Measurements from ENCODE around the gene RRM2.

RRM2 gene

GRCh38 chr2:10157293-10157692, 34.8 kb downstream of the RRM2 start:
- no peak for TF ChIP-seq CTCF (IDR thresholded peaks at IDR 0.05; ENCODE audit: control insufficient read depth, insufficient read depth, low read depth, low read length, missing control alignments)

GRCh38 chr2:10158681-10159080, 36.1 kb downstream of the RRM2 start:
- no peak overlapping the region for H3K4me3 ChIP-seq (ENCODE audit: control insufficient read depth, low read depth, low read length)
- no peak for TF ChIP-seq CTCF (IDR thresholded peaks at IDR 0.05; ENCODE audit: control insufficient read depth, insufficient read depth, low read depth, low read length, missing control alignments)
- DNase-seq (ENCODE audit: low read depth): no peak

More at GRCh38 chr2:10157293-10157692, 34.8 kb downstream of the RRM2 start:
- DNase-seq (ENCODE audit: low read depth): no peak
- H3K4me3 ChIP-seq (ENCODE audit: control insufficient read depth, low read depth, low read length): no peak overlapping the region

- no peak for DNase-seq (ENCODE audit: low read depth)
- TF ChIP-seq CTCF (IDR thresholded peaks at IDR 0.05; ENCODE audit: control insufficient read depth, insufficient read depth, low read depth, low read length, missing control alignments): no peak
- no peak overlapping the region for H3K4me3 ChIP-seq (ENCODE audit: control insufficient read depth, low read depth, low read length)
These were observed 36.5 kb downstream of the RRM2 start for GRCh38 chr2:10159086-10159485.

GRCh38 chr2:10159581-10160131, 37.1 kb downstream of the RRM2 start:
- H3K4me3 ChIP-seq (ENCODE audit: control insufficient read depth, low read depth, low read length): no peak overlapping the region
- DNase-seq (ENCODE audit: low read depth): no peak
- TF ChIP-seq CTCF (IDR thresholded peaks at IDR 0.05; ENCODE audit: control insufficient read depth, insufficient read depth, low read depth, low read length, missing control alignments): no peak

- DNase-seq (ENCODE audit: low read depth): no peak
- TF ChIP-seq CTCF (IDR thresholded peaks at IDR 0.05; ENCODE audit: control insufficient read depth, insufficient read depth, low read depth, low read length, missing control alignments): no peak
These were observed 37.8 kb downstream of the RRM2 start for GRCh38 chr2:10160203-10160955.

GRCh38 chr2:10161206-10161931, 38.8 kb downstream of the RRM2 start:
- no peak overlapping the region for H3K4me3 ChIP-seq (ENCODE audit: control insufficient read depth, low read depth, low read length)
- no peak for DNase-seq (ENCODE audit: low read depth)
- no peak for TF ChIP-seq CTCF (IDR thresholded peaks at IDR 0.05; ENCODE audit: control insufficient read depth, insufficient read depth, low read depth, low read length, missing control alignments)

More at GRCh38 chr2:10160203-10160955, 37.8 kb downstream of the RRM2 start:
- H3K4me3 ChIP-seq (ENCODE audit: control insufficient read depth, low read depth, low read length): no peak overlapping the region
